ENCODE measurements around the gene RIMS1.

Gene RIMS1

GRCh38 chr6:72080260-72080941 lies 194.1 kb downstream of the RIMS1 start:
- H3K27me3 Mint-ChIP-seq = no peaks in the 10 kb centered on the region
- no peak overlapping the region for H3K27ac Mint-ChIP-seq
- no peaks in the 10 kb centered on the region for H3K36me3 Mint-ChIP-seq (ENCODE audit: insufficient read depth)
- DNase-seq = no peak
- peaks cover 4 to 6% of the 10 kb centered on the region in 2 donors for H3K9me3 Mint-ChIP-seq
- H3K4me3 Mint-ChIP-seq = no peak overlapping the region
- H3K4me1 Mint-ChIP-seq (ENCODE audit: low read depth in 2 of 2) = no peaks in the 10 kb centered on the region
- no peak for ATAC-seq (replicated peaks)

GRCh38 chr6:72081871-72082270 lies 195.5 kb downstream of the RIMS1 start:
- DNase-seq (no peak), ATAC-seq (replicated peaks) (no peak)
- H3K27me3 Mint-ChIP-seq = no peaks in the 10 kb centered on the region
- no peaks in the 10 kb centered on the region for H3K4me1 Mint-ChIP-seq (ENCODE audit: low read depth in 2 of 2)
- peaks cover 4 to 5% of the 10 kb centered on the region in 2 donors for H3K9me3 Mint-ChIP-seq
- no peak overlapping the region for H3K4me3 Mint-ChIP-seq
- no peaks in the 10 kb centered on the region for H3K36me3 Mint-ChIP-seq (ENCODE audit: insufficient read depth)
- H3K27ac Mint-ChIP-seq = no peak overlapping the region

GRCh38 chr6:72083976-72084375 lies 197.6 kb downstream of the RIMS1 start:
- H3K27me3 Mint-ChIP-seq = no peaks in the 10 kb centered on the region
- DNase-seq (no peak), ATAC-seq (replicated peaks) (no peak)
- no peak overlapping the region for H3K27ac Mint-ChIP-seq
- peaks cover 0 to 2% of the 10 kb centered on the region in 2 donors for H3K9me3 Mint-ChIP-seq
- H3K4me1 Mint-ChIP-seq (ENCODE audit: low read depth in 2 of 2) = no peaks in the 10 kb centered on the region
- no peaks in the 10 kb centered on the region for H3K36me3 Mint-ChIP-seq (ENCODE audit: insufficient read depth)
- H3K4me3 Mint-ChIP-seq = no peak overlapping the region

- Mint-ChIP-seq H3K9me3 (peaks cover 0 to 2% of the 10 kb centered on the region in 2 donors), H3K4me3 (no peak overlapping the region), H3K27ac (no peak overlapping the region), H3K27me3 (no peaks in the 10 kb centered on the region), H3K4me1 (ENCODE audit: low read depth in 2 of 2) (no peaks in the 10 kb centered on the region), H3K36me3 (ENCODE audit: insufficient read depth) (no peaks in the 10 kb centered on the region)
- no peak for ATAC-seq (replicated peaks)
- no peak for DNase-seq
Measured at GRCh38 chr6:72084992-72085569, 198.7 kb downstream of the RIMS1 start.

- H3K9me3 Mint-ChIP-seq = no peaks in the 10 kb centered on the region
- peaks cover 3% of the 10 kb centered on the region for H3K36me3 Mint-ChIP-seq (ENCODE audit: insufficient read depth)
- H3K4me1 Mint-ChIP-seq (ENCODE audit: low read depth in 2 of 2) = no peaks in the 10 kb centered on the region
- no peak for DNase-seq
- no peak overlapping the region for H3K4me3 Mint-ChIP-seq
- no peak for ATAC-seq (replicated peaks)
- no peak overlapping the region for H3K27ac Mint-ChIP-seq
- H3K27me3 Mint-ChIP-seq = no peaks in the 10 kb centered on the region
Measured at GRCh38 chr6:72094506-72094905, 208.2 kb downstream of the RIMS1 start.

- Mint-ChIP-seq H3K27ac (no peak overlapping the region), H3K4me3 (no peak overlapping the region), H3K27me3 (no peaks in the 10 kb centered on the region), H3K36me3 (ENCODE audit: insufficient read depth) (peaks cover 3% of the 10 kb centered on the region), H3K9me3 (no peaks in the 10 kb centered on the region), H3K4me1 (ENCODE audit: low read depth in 2 of 2) (no peaks in the 10 kb centered on the region)
- no peak for DNase-seq
- no peak for ATAC-seq (replicated peaks)
Measured at GRCh38 chr6:72102561-72102960, 216.2 kb downstream of the RIMS1 start.

GRCh38 chr6:72111611-72112010 lies 225.3 kb downstream of the RIMS1 start:
- Mint-ChIP-seq H3K27me3 (no peaks in the 10 kb centered on the region), H3K4me3 (no peak overlapping the region), H3K4me1 (ENCODE audit: low read depth in 2 of 2) (no peaks in the 10 kb centered on the region), H3K9me3 (peaks cover 2 to 8% of the 10 kb centered on the region in 2 donors), H3K36me3 (ENCODE audit: insufficient read depth) (no peaks in the 10 kb centered on the region), H3K27ac (no peak overlapping the region)
- no peak for ATAC-seq (replicated peaks)
- DNase-seq = no peak

- Mint-ChIP-seq H3K9me3 (no peaks in the 10 kb centered on the region), H3K27me3 (no peaks in the 10 kb centered on the region), H3K4me1 (ENCODE audit: low read depth in 2 of 2) (no peaks in the 10 kb centered on the region), H3K27ac (no peak overlapping the region), H3K36me3 (ENCODE audit: insufficient read depth) (no peaks in the 10 kb centered on the region), H3K4me3 (no peak overlapping the region)
- ATAC-seq (replicated peaks) (no peak), DNase-seq (no peak)
Measured at GRCh38 chr6:72130327-72130726, 244.0 kb downstream of the RIMS1 start.

- ATAC-seq (replicated peaks) (no peak), DNase-seq (no peak)
- Mint-ChIP-seq H3K4me1 (ENCODE audit: low read depth in 2 of 2) (no peaks in the 10 kb centered on the region), H3K36me3 (ENCODE audit: insufficient read depth) (no peaks in the 10 kb centered on the region), H3K4me3 (no peak overlapping the region), H3K27ac (no peak overlapping the region), H3K27me3 (no peaks in the 10 kb centered on the region), H3K9me3 (peaks cover 0 to 1% of the 10 kb centered on the region in 2 donors)
Measured at GRCh38 chr6:72132427-72132826, 246.1 kb downstream of the RIMS1 start.

- Mint-ChIP-seq H3K4me1 (ENCODE audit: low read depth in 2 of 2) (no peaks in the 10 kb centered on the region), H3K9me3 (peaks cover 0 to 1% of the 10 kb centered on the region in 2 donors), H3K27ac (no peak overlapping the region), H3K4me3 (no peak overlapping the region), H3K36me3 (ENCODE audit: insufficient read depth) (no peaks in the 10 kb centered on the region), H3K27me3 (no peaks in the 10 kb centered on the region)
- no peak for DNase-seq
- no peak for ATAC-seq (replicated peaks)
Measured at GRCh38 chr6:72132851-72133250, 246.5 kb downstream of the RIMS1 start.

- no peak for ATAC-seq (replicated peaks)
- H3K36me3 Mint-ChIP-seq (ENCODE audit: insufficient read depth) = no peaks in the 10 kb centered on the region
- H3K9me3 Mint-ChIP-seq = peaks cover 0 to 1% of the 10 kb centered on the region in 2 donors
Measured at GRCh38 chr6:72133324-72133723, 247.0 kb downstream of the RIMS1 start.

GRCh38 chr6:72140795-72141194 lies 254.4 kb downstream of the RIMS1 start:
- Mint-ChIP-seq H3K4me1 (ENCODE audit: low read depth in 2 of 2) (no peaks in the 10 kb centered on the region), H3K9me3 (no peaks in the 10 kb centered on the region), H3K27ac (no peak overlapping the region), H3K36me3 (ENCODE audit: insufficient read depth) (no peaks in the 10 kb centered on the region), H3K4me3 (no peak overlapping the region), H3K27me3 (no peaks in the 10 kb centered on the region)
- ATAC-seq (replicated peaks) = no peak
- DNase-seq = no peak

More at GRCh38 chr6:72133324-72133723, 247.0 kb downstream of the RIMS1 start:
- no peak for DNase-seq
- Mint-ChIP-seq H3K27me3 (no peaks in the 10 kb centered on the region), H3K4me3 (no peak overlapping the region), H3K27ac (no peak overlapping the region), H3K4me1 (ENCODE audit: low read depth in 2 of 2) (no peaks in the 10 kb centered on the region)

GRCh38 chr6:72149715-72150114 lies 263.4 kb downstream of the RIMS1 start:
- DNase-seq (no peak), ATAC-seq (replicated peaks) (no peak)
- Mint-ChIP-seq H3K27ac (no peak overlapping the region), H3K36me3 (ENCODE audit: insufficient read depth) (no peaks in the 10 kb centered on the region), H3K4me1 (ENCODE audit: low read depth in 2 of 2) (no peaks in the 10 kb centered on the region), H3K9me3 (peaks cover 6 to 8% of the 10 kb centered on the region in 2 donors), H3K4me3 (no peak overlapping the region), H3K27me3 (no peaks in the 10 kb centered on the region)

- DNase-seq = no peak
- Mint-ChIP-seq H3K27me3 (no peaks in the 10 kb centered on the region), H3K4me1 (ENCODE audit: low read depth in 2 of 2) (no peaks in the 10 kb centered on the region), H3K36me3 (ENCODE audit: insufficient read depth) (no peaks in the 10 kb centered on the region), H3K27ac (no peak overlapping the region), H3K4me3 (no peak overlapping the region), H3K9me3 (peaks cover 6 to 15% of the 10 kb centered on the region in 2 donors)
- ATAC-seq (replicated peaks) = no peak
Measured at GRCh38 chr6:72151742-72152141, 265.4 kb downstream of the RIMS1 start.

Measured in effector memory CD8-positive, alpha-beta T cell (primary cell).